Measurements from ENCODE around the gene PERCC1. TPM values are rescaled to one million over a fixed set of nuclear protein-coding genes. Genes with fewer than 3 reads are reported as not detected.

Gene PERCC1
- total RNA-seq = not detected in 3 replicates
- long read RNA-seq = 0 reads

DNA sequence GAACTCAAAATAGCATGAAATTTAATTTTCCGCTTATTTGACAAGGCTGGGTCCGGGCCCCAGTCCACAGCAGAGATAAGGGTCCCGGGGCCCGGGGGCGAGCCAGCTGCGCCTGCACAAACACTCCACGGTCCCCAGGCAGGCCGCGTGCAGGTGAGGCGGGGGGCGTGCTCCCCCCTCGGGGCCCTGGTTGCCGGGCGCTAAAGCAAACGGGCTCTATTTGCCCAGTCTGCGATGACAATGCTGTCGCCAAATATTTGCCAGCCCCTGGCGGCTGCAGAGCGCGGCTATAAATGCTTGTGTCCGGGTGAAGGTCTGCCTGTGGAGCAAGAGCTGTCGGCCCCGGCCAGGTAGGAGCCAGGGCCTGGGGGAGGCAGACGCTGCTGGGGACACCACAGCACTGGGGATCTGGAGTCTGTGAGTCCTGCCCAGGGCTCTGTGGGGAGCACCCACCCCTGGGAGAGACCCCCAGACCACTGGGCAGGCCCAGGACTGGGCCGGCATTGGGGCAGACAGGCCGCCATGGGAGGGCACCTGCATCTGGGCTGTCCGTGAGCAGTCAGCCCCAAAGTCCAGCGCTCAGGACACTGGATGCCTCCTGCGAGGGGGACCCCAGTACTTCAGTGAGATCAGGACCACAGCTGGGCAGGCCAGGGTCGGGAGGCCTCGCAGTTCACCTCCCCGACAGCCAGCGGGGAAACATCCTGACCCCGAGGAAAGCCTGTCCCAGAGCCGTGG lies at the start of gene PERCC1:
PERCC1 (plus strand) TSS at position 320 of the 738 bp plus-strand sequence. CDS start 1,516 bp downstream, outside the sequence.
- Mint-ChIP-seq H3K27ac (ENCODE audit: unreplicated experiment) (no peak within 1 kb of the TSS), H3K36me3 (ENCODE audit: low read depth) (no peaks in the 10 kb centered on the region), H3K9me3 (ENCODE audit: low read depth) (no peaks in the 10 kb centered on the region), H3K4me1 (ENCODE audit: low read depth) (no peaks in the 10 kb centered on the region), H3K27me3 (ENCODE audit: low read depth) (peaks cover 4% of the 10 kb centered on the region), H3K4me3 (ENCODE audit: unreplicated experiment) (no peak within 1 kb of the TSS)
- no peak for DNase-seq (ENCODE audit: low spot score)
- TF ChIP-seq, protein P1, sequence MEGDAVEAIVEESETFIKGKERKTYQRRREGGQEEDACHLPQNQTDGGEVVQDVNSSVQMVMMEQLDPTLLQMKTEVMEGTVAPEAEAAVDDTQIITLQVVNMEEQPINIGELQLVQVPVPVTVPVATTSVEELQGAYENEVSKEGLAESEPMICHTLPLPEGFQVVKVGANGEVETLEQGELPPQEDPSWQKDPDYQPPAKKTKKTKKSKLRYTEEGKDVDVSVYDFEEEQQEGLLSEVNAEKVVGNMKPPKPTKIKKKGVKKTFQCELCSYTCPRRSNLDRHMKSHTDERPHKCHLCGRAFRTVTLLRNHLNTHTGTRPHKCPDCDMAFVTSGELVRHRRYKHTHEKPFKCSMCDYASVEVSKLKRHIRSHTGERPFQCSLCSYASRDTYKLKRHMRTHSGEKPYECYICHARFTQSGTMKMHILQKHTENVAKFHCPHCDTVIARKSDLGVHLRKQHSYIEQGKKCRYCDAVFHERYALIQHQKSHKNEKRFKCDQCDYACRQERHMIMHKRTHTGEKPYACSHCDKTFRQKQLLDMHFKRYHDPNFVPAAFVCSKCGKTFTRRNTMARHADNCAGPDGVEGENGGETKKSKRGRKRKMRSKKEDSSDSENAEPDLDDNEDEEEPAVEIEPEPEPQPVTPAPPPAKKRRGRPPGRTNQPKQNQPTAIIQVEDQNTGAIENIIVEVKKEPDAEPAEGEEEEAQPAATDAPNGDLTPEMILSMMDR (IDR thresholded peaks at IDR 0.05) = no peak

DNA sequence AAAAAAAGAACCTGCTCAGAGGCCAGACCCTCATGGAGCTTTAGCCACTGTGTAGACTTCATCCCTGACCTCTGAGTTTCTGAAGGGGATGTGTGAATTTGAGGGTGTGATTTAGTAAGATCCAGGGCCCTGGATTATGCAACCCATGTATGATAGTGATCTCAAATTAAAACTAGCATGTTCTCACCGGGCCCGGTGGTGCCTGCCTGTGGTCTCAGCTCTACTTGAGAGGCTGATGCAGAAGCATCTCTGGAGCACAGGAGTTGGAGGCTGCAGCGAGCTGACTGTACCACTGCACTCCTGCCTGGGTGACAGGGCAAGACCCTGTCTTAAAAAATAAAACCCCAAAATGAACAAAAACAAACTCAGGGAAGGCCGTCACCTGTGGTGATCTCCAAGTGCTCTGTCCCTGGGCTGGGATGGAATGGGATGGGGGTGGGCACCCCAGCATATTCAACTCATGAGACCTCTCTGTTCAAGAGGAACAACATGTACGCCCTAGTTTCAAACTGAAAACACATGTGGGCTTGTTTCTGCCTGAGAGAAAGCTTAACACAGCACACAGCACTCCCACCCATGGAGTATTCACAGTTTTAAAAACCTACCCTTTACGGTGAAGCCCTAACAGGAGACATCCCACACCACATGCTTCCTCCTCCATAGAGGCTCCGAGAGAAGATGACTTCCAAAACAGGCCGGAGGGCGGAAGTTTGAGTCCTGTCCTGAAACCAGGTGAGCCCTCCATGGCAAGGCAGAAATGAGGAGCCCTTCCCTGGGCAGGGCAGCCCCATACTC lies 49.1 kb upstream of the PERCC1 start:
- H3K9me3 Mint-ChIP-seq (ENCODE audit: low read depth) = no peaks in the 10 kb centered on the region
- H3K27me3 Mint-ChIP-seq (ENCODE audit: low read depth) = no peaks in the 10 kb centered on the region
- no peak overlapping the region for H3K27ac Mint-ChIP-seq (ENCODE audit: unreplicated experiment)
- no peak overlapping the region for H3K4me3 Mint-ChIP-seq (ENCODE audit: unreplicated experiment)
- H3K4me1 Mint-ChIP-seq (ENCODE audit: low read depth) = peaks cover 19% of the 10 kb centered on the region
- TF ChIP-seq, protein P1 (IDR thresholded peaks at IDR 0.05) = no peak
- H3K36me3 Mint-ChIP-seq (ENCODE audit: low read depth) = peaks cover 2% of the 10 kb centered on the region
- no peak for DNase-seq (ENCODE audit: low spot score)

DNA sequence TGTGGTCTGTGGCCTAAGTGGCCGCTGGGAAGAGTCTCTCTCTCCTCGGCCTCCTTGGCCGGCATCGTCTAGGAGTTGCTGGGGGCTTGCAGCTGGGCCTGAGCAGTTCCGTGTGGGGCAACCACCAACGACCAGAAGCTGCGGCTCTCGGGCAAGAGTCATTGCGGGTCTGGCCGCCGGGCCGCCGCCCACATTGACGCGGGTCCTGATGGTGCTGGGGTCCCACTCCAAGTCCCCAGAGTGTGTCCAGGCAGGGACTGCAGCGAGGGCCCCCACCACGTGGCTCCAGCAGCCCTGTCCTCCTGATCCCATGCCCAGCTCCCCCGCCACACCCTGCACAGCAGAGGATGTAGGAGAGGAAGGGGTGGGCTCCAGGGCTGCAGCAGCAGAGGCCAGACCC lies 47.3 kb upstream of the PERCC1 start:
- peaks cover 2% of the 10 kb centered on the region for H3K36me3 Mint-ChIP-seq (ENCODE audit: low read depth)
- TF ChIP-seq, protein P1 (IDR thresholded peaks at IDR 0.05) = no peak
- DNase-seq (ENCODE audit: low spot score) = no peak

DNA sequence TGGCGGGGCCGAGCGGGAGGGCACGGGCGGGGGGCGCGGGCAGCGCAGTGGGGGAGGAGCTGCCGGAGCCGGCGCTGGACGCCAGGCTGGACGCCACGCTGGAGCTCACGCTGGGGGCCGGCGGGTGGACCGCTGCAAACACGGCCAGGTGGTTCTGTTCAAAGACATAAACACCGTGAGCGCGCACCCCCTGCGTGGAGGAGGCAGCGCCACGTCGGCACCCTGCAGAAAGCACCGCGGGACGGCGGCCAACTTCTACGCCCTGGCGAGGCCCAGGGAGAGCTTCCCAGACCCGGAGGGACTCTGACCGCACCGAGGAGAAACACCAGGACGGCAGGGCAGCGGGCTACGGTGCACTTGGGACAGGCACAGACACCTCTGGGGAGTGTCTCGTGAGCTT lies 45.6 kb upstream of the PERCC1 start:
- DNase-seq (ENCODE audit: low spot score) = no peak
- Mint-ChIP-seq H3K4me3 (ENCODE audit: unreplicated experiment) (no peak overlapping the region), H3K27ac (ENCODE audit: unreplicated experiment) (no peak overlapping the region), H3K9me3 (ENCODE audit: low read depth) (no peaks in the 10 kb centered on the region), H3K36me3 (ENCODE audit: low read depth) (peaks cover 3% of the 10 kb centered on the region), H3K4me1 (ENCODE audit: low read depth) (peaks cover under 1% of the 10 kb centered on the region), H3K27me3 (ENCODE audit: low read depth) (no peaks in the 10 kb centered on the region)
- TF ChIP-seq, protein P1 (IDR thresholded peaks at IDR 0.05) = no peak

More for the DNA sequence above, 47.3 kb upstream of the PERCC1 start:
- Mint-ChIP-seq H3K4me3 (ENCODE audit: unreplicated experiment) (no peak overlapping the region), H3K27ac (ENCODE audit: unreplicated experiment) (no peak overlapping the region), H3K9me3 (ENCODE audit: low read depth) (no peaks in the 10 kb centered on the region), H3K27me3 (ENCODE audit: low read depth) (no peaks in the 10 kb centered on the region), H3K4me1 (ENCODE audit: low read depth) (peaks cover 9% of the 10 kb centered on the region)

DNA sequence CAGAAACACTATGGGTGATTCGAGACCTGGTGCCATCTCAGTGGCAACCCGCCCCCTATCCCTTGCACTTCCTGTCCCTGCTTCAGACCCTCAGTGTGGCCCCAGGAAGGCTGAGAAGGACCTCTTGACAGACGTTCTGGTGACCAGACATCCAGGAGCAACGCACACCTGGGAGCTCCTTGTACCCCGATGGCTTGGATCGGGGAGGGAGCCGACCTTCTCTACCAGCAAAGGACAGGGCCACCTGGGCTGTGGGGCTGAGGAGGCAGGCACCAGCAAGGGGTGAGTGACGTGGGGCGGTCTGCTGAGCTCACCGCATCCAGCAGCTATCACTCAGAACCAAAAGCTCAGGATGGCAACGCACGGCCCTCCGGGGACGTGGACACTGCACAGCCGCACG lies 43.5 kb upstream of the PERCC1 start:
- Mint-ChIP-seq H3K9me3 (ENCODE audit: low read depth) (no peaks in the 10 kb centered on the region), H3K4me1 (ENCODE audit: low read depth) (no peaks in the 10 kb centered on the region), H3K27me3 (ENCODE audit: low read depth) (no peaks in the 10 kb centered on the region), H3K4me3 (ENCODE audit: unreplicated experiment) (no peak overlapping the region), H3K36me3 (ENCODE audit: low read depth) (peaks cover 4% of the 10 kb centered on the region), H3K27ac (ENCODE audit: unreplicated experiment) (no peak overlapping the region)
- DNase-seq (ENCODE audit: low spot score) = no peak
- TF ChIP-seq, protein P1 (IDR thresholded peaks at IDR 0.05) = no peak
